UCSD-AML1 (cell line): ENCODE data around the gene ZEB2.
A peak's percentile ranks its signal among the peaks of the same experiment; 100 is the strongest.
"Not testable (repeated sequence)": the region's sequence is repeated elsewhere in the genome, so short reads cannot be mapped to it uniquely, and the experiment has no call there.

Experiments
- DNase-seq: peaks from one replicate; lab custom pipeline; 2025; ENCODE audit not compliant: unreplicated experiment; lab: John Stamatoyannopoulos, UW

Gene ZEB2

GRCh38 chr2:144389930-144390311 lies 130.0 kb downstream of the ZEB2 start:
- no peak for DNase-seq

- no peak for DNase-seq
These were observed 130.6 kb downstream of the ZEB2 start for GRCh38 chr2:144389151-144389929.

GRCh38 chr2:144385381-144385780 lies 134.5 kb downstream of the ZEB2 start:
- no peak for DNase-seq

- DNase-seq = peak; percentile 9
These were observed 136.3 kb downstream of the ZEB2 start for GRCh38 chr2:144383571-144384100.

- peak; percentile 21 for DNase-seq
These were observed 137.1 kb downstream of the ZEB2 start for GRCh38 chr2:144382849-144383248.

- DNase-seq = no peak
These were observed 138.2 kb downstream of the ZEB2 start for GRCh38 chr2:144381716-144382115.

GRCh38 chr2:144379851-144380311 lies 140.0 kb downstream of the ZEB2 start:
- peak; percentile 54 for DNase-seq

- peak; percentile 6 for DNase-seq
These were observed 141.4 kb downstream of the ZEB2 start for GRCh38 chr2:144378551-144378950.

GRCh38 chr2:144377914-144378313 lies 142.0 kb downstream of the ZEB2 start:
- no peak for DNase-seq

GRCh38 chr2:144376926-144377325 lies 143.0 kb downstream of the ZEB2 start:
- DNase-seq = peak; percentile 24

GRCh38 chr2:144376460-144376859 lies 143.5 kb downstream of the ZEB2 start:
- peak; percentile 24 for DNase-seq

GRCh38 chr2:144374163-144374661 lies 145.7 kb downstream of the ZEB2 start:
- peak; percentile 18 for DNase-seq

GRCh38 chr2:144372410-144373080 lies 147.4 kb downstream of the ZEB2 start:
- peak; percentile 22 for DNase-seq

- DNase-seq = no peak
These were observed 148.9 kb downstream of the ZEB2 start for GRCh38 chr2:144370937-144371584.

- no peak for DNase-seq
These were observed 150.5 kb downstream of the ZEB2 start for GRCh38 chr2:144369416-144369815.

GRCh38 chr2:144366825-144367429 lies 153.0 kb downstream of the ZEB2 start:
- DNase-seq = no peak

- no peak for DNase-seq
These were observed 154.8 kb downstream of the ZEB2 start for GRCh38 chr2:144364944-144365738.

- DNase-seq = not testable (repeated sequence)
These were observed 155.7 kb downstream of the ZEB2 start for GRCh38 chr2:144364247-144364646.

- DNase-seq = no peak
These were observed 157.5 kb downstream of the ZEB2 start for GRCh38 chr2:144362401-144362800.

GRCh38 chr2:144361742-144362141 lies 158.2 kb downstream of the ZEB2 start:
- DNase-seq = no peak
